ENCODE results near the gene ADAMTS2.
A peak's percentile ranks its signal among the peaks of the same experiment; 100 is the strongest.

The ADAMTS2 gene

GRCh38 chr5:179119415-179120170, 225.7 kb downstream of the ADAMTS2 start:
- Histone ChIP-seq H2AK5ac (ENCODE audit: low read depth, low read length) (no peak overlapping the region), H2AFZ (ENCODE audit: low read length) (no peak overlapping the region), H3K27ac (replicated peaks; ENCODE audit: low read length) (no peak overlapping the region), H3K4ac (ENCODE audit: low read length) (no peak overlapping the region), H4K91ac (ENCODE audit: low read depth, low read length, poor library complexity) (no peak overlapping the region), H2BK15ac (ENCODE audit: low read length) (no peak overlapping the region), H3K4me3 (ENCODE audit: low read length in 2 of 2) (peak overlapping the region in 1 of 2 donors; percentile 34), H3K79me1 (ENCODE audit: low read depth, low read length) (no peaks in the 10 kb centered on the region), H3K9ac (ENCODE audit: low read depth, low read length, poor library complexity) (no peak overlapping the region), H4K8ac (ENCODE audit: low read depth, low read length) (no peak overlapping the region), H3K36me3 (replicated peaks in 1 of 2; ENCODE audit: control insufficient read depth in 2 of 2, insufficient read depth in 2 of 2, low read length in 2 of 2) (no peaks in the 10 kb centered on the region), H2BK12ac (ENCODE audit: low read length) (no peak overlapping the region), H3K23ac (ENCODE audit: low read depth, low read length, poor library complexity) (no peak overlapping the region), H2BK120ac (ENCODE audit: low read depth, low read length) (no peak overlapping the region), H3K14ac (ENCODE audit: low read length) (peak overlapping the region; percentile 21), H3K4me2 (ENCODE audit: insufficient read depth, low read length, poor library complexity, severe bottlenecking) (no peak overlapping the region), H2BK5ac (ENCODE audit: low read length) (no peak overlapping the region), H3K18ac (ENCODE audit: low read length) (no peak overlapping the region), H3K4me1 (ENCODE audit: control insufficient read depth in 2 of 2, insufficient read depth in 1 of 2, low read depth in 1 of 2, low read length in 2 of 2) (no peaks in the 10 kb centered on the region), H3K9me3 (replicated peaks in 1 of 2; ENCODE audit: control insufficient read depth in 2 of 2, insufficient read depth in 1 of 2, low read depth in 1 of 2, low read length in 2 of 2) (peaks cover 3 to 51% of the 10 kb centered on the region in 2 donors), H3K27me3 (ENCODE audit: control insufficient read depth in 3 of 3, insufficient read depth in 3 of 3, low read depth in 1 of 3, low read length in 3 of 3) (no peaks in the 10 kb centered on the region)
- WGBS, 2 donors (ENCODE audit: extremely low coverage in 2 of 2, insufficient read length in 2 of 2, insufficient replicate concordance in 1 of 2): no CpG with 5 or more reads among the region's 15 CpGs
- no peak for DNase-seq (ENCODE audit: low spot score)

- no peak overlapping the region for H2AFZ ChIP-seq (ENCODE audit: low read length)
- H2BK120ac ChIP-seq (ENCODE audit: low read depth, low read length): no peak overlapping the region
- H3K14ac ChIP-seq (ENCODE audit: low read length): peak overlapping the region; percentile 8
- H3K36me3 ChIP-seq (replicated peaks in 1 of 2; ENCODE audit: control insufficient read depth in 2 of 2, insufficient read depth in 2 of 2, low read length in 2 of 2): no peaks in the 10 kb centered on the region
- no CpG with 5 or more reads among the region's 10 CpGs for WGBS, 2 donors (ENCODE audit: extremely low coverage in 2 of 2, insufficient read length in 2 of 2, insufficient replicate concordance in 1 of 2)
- no peaks in the 10 kb centered on the region for H3K4me1 ChIP-seq (ENCODE audit: control insufficient read depth in 2 of 2, insufficient read depth in 1 of 2, low read depth in 1 of 2, low read length in 2 of 2)
- H3K23ac ChIP-seq (ENCODE audit: low read depth, low read length, poor library complexity): no peak overlapping the region
- no peak for DNase-seq (ENCODE audit: low spot score)
- no peak overlapping the region for H3K4me2 ChIP-seq (ENCODE audit: insufficient read depth, low read length, poor library complexity, severe bottlenecking)
- no peaks in the 10 kb centered on the region for H3K79me1 ChIP-seq (ENCODE audit: low read depth, low read length)
- H2AK5ac ChIP-seq (ENCODE audit: low read depth, low read length): no peak overlapping the region
- H3K27me3 ChIP-seq (ENCODE audit: control insufficient read depth in 3 of 3, insufficient read depth in 3 of 3, low read depth in 1 of 3, low read length in 3 of 3): no peaks in the 10 kb centered on the region
- no peak overlapping the region for H3K4ac ChIP-seq (ENCODE audit: low read length)
- H2BK5ac ChIP-seq (ENCODE audit: low read length): no peak overlapping the region
- no peak overlapping the region for H3K9ac ChIP-seq (ENCODE audit: low read depth, low read length, poor library complexity)
- no peak overlapping the region for H4K91ac ChIP-seq (ENCODE audit: low read depth, low read length, poor library complexity)
- no peak overlapping the region for H3K18ac ChIP-seq (ENCODE audit: low read length)
- no peak overlapping the region for H2BK12ac ChIP-seq (ENCODE audit: low read length)
- H3K9me3 ChIP-seq (replicated peaks in 1 of 2; ENCODE audit: control insufficient read depth in 2 of 2, insufficient read depth in 1 of 2, low read depth in 1 of 2, low read length in 2 of 2): peaks cover 3 to 48% of the 10 kb centered on the region in 2 donors
- H2BK15ac ChIP-seq (ENCODE audit: low read length): no peak overlapping the region
- no peak overlapping the region for H4K8ac ChIP-seq (ENCODE audit: low read depth, low read length)
- H3K4me3 ChIP-seq (ENCODE audit: low read length in 2 of 2): no peak overlapping the region
- H3K27ac ChIP-seq (replicated peaks; ENCODE audit: low read length): no peak overlapping the region
Measured at GRCh38 chr5:179118756-179119414, 226.4 kb downstream of the ADAMTS2 start.

GRCh38 chr5:179118338-179118737, 226.9 kb downstream of the ADAMTS2 start:
- WGBS, 2 donors (ENCODE audit: extremely low coverage in 2 of 2, insufficient read length in 2 of 2, insufficient replicate concordance in 1 of 2): no CpG with 5 or more reads among the region's 4 CpGs
- H2BK15ac ChIP-seq (ENCODE audit: low read length): no peak overlapping the region
- no peak overlapping the region for H4K8ac ChIP-seq (ENCODE audit: low read depth, low read length)
- no peak for DNase-seq (ENCODE audit: low spot score)
- no peaks in the 10 kb centered on the region for H3K36me3 ChIP-seq (replicated peaks in 1 of 2; ENCODE audit: control insufficient read depth in 2 of 2, insufficient read depth in 2 of 2, low read length in 2 of 2)
- H2AFZ ChIP-seq (ENCODE audit: low read length): no peak overlapping the region
- no peak overlapping the region for H2AK5ac ChIP-seq (ENCODE audit: low read depth, low read length)
- H3K14ac ChIP-seq (ENCODE audit: low read length): no peak overlapping the region
- H3K23ac ChIP-seq (ENCODE audit: low read depth, low read length, poor library complexity): no peak overlapping the region
- no peaks in the 10 kb centered on the region for H3K4me1 ChIP-seq (ENCODE audit: control insufficient read depth in 2 of 2, insufficient read depth in 1 of 2, low read depth in 1 of 2, low read length in 2 of 2)
- no peak overlapping the region for H3K4me3 ChIP-seq (ENCODE audit: low read length in 2 of 2)
- no peak overlapping the region for H3K27ac ChIP-seq (replicated peaks; ENCODE audit: low read length)
- H2BK5ac ChIP-seq (ENCODE audit: low read length): no peak overlapping the region
- no peaks in the 10 kb centered on the region for H3K27me3 ChIP-seq (ENCODE audit: control insufficient read depth in 3 of 3, insufficient read depth in 3 of 3, low read depth in 1 of 3, low read length in 3 of 3)
- H3K9me3 ChIP-seq (replicated peaks in 1 of 2; ENCODE audit: control insufficient read depth in 2 of 2, insufficient read depth in 1 of 2, low read depth in 1 of 2, low read length in 2 of 2): peaks cover 3 to 48% of the 10 kb centered on the region in 2 donors
- H3K18ac ChIP-seq (ENCODE audit: low read length): no peak overlapping the region
- H2BK12ac ChIP-seq (ENCODE audit: low read length): no peak overlapping the region
- no peak overlapping the region for H3K4ac ChIP-seq (ENCODE audit: low read length)
- H4K91ac ChIP-seq (ENCODE audit: low read depth, low read length, poor library complexity): no peak overlapping the region
- H3K9ac ChIP-seq (ENCODE audit: low read depth, low read length, poor library complexity): no peak overlapping the region
- H3K4me2 ChIP-seq (ENCODE audit: insufficient read depth, low read length, poor library complexity, severe bottlenecking): no peak overlapping the region
- no peak overlapping the region for H2BK120ac ChIP-seq (ENCODE audit: low read depth, low read length)
- no peaks in the 10 kb centered on the region for H3K79me1 ChIP-seq (ENCODE audit: low read depth, low read length)

- Histone ChIP-seq H3K36me3 (replicated peaks in 1 of 2; ENCODE audit: control insufficient read depth in 2 of 2, insufficient read depth in 2 of 2, low read length in 2 of 2) (no peaks in the 10 kb centered on the region), H2BK5ac (ENCODE audit: low read length) (no peak overlapping the region), H3K79me1 (ENCODE audit: low read depth, low read length) (no peaks in the 10 kb centered on the region), H3K4me3 (ENCODE audit: low read length in 2 of 2) (peak overlapping the region in 1 of 2 donors; percentile 7), H2BK120ac (ENCODE audit: low read depth, low read length) (no peak overlapping the region), H3K9me3 (replicated peaks in 1 of 2; ENCODE audit: control insufficient read depth in 2 of 2, insufficient read depth in 1 of 2, low read depth in 1 of 2, low read length in 2 of 2) (peaks cover 3 to 51% of the 10 kb centered on the region in 2 donors), H2BK15ac (ENCODE audit: low read length) (no peak overlapping the region), H2AK5ac (ENCODE audit: low read depth, low read length) (no peak overlapping the region), H3K4me1 (ENCODE audit: control insufficient read depth in 2 of 2, insufficient read depth in 1 of 2, low read depth in 1 of 2, low read length in 2 of 2) (no peaks in the 10 kb centered on the region), H3K23ac (ENCODE audit: low read depth, low read length, poor library complexity) (no peak overlapping the region), H3K27ac (replicated peaks; ENCODE audit: low read length) (no peak overlapping the region), H2BK12ac (ENCODE audit: low read length) (no peak overlapping the region), H3K4ac (ENCODE audit: low read length) (no peak overlapping the region), H4K91ac (ENCODE audit: low read depth, low read length, poor library complexity) (no peak overlapping the region), H3K18ac (ENCODE audit: low read length) (no peak overlapping the region), H4K8ac (ENCODE audit: low read depth, low read length) (no peak overlapping the region), H3K9ac (ENCODE audit: low read depth, low read length, poor library complexity) (no peak overlapping the region), H3K27me3 (ENCODE audit: control insufficient read depth in 3 of 3, insufficient read depth in 3 of 3, low read depth in 1 of 3, low read length in 3 of 3) (no peaks in the 10 kb centered on the region), H3K4me2 (ENCODE audit: insufficient read depth, low read length, poor library complexity, severe bottlenecking) (no peak overlapping the region), H3K14ac (ENCODE audit: low read length) (no peak overlapping the region), H2AFZ (ENCODE audit: low read length) (no peak overlapping the region)
- no peak for DNase-seq (ENCODE audit: low spot score)
- no CpG with 5 or more reads among the region's 9 CpGs for WGBS, 2 donors (ENCODE audit: extremely low coverage in 2 of 2, insufficient read length in 2 of 2, insufficient replicate concordance in 1 of 2)
Measured at GRCh38 chr5:179115845-179116524, 229.3 kb downstream of the ADAMTS2 start.
